ENCODE measurements around the gene PRAMEF12.
"Not testable (repeated sequence)": the region's sequence is repeated elsewhere in the genome, so short reads cannot be mapped to it uniquely, and the experiment has no call there.

Gene PRAMEF12

DNA sequence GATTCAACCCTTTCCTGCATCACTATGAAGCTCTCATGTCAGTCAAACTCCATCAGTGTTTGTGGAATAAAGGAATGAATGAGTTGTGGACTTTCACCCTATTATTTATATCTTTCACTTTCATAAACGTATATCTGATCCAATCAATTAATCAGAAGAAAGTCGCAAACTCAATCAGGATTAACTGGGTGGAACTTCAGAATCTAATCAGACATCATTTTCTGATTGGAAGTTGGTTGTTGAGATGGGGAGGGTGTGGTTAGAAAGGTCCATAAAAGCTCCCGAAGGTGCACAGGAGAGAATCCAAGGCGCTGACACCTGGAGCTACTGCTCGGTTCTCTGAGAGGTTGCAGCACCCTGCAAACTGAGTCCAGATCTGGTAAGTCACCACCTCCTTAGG is at the start of gene PRAMEF12:
Gene PRAMEF12 (plus strand): TSS at position 301 of the 400 bp plus-strand sequence. CDS start 1,130 bp downstream, outside the sequence.
- Histone ChIP-seq H3K9me2 (replicated peaks; ENCODE audit: insufficient read depth, low read length) (no peaks in the 10 kb centered on the region), H3K9me3 (ENCODE audit: insufficient read depth, low read length) (no peaks in the 10 kb centered on the region), H3K27me3 (ENCODE audit: low read length) (no peaks in the 10 kb centered on the region), H3K36me3 (ENCODE audit: low read length) (no peaks in the 10 kb centered on the region), H3K4me3 (ENCODE audit: insufficient read depth, low read length, poor library complexity, severe bottlenecking) (no peak within 1 kb of the TSS), H4K20me1 (ENCODE audit: low read depth, low read length) (no peaks in the 10 kb centered on the region), H3K4me2 (ENCODE audit: low read depth, low read length, poor library complexity, severe bottlenecking) (no peak within 1 kb of the TSS), H3K9ac (ENCODE audit: low read length) (no peak within 1 kb of the TSS), H3F3A (ENCODE audit: insufficient read depth) (no peaks in the 10 kb centered on the region), H3K79me2 (ENCODE audit: insufficient read depth, low read length) (no peaks in the 10 kb centered on the region), H3K27ac (ENCODE audit: low read depth, low read length) (no peak within 1 kb of the TSS), H2AFZ (ENCODE audit: low read depth, low read length, severe bottlenecking) (no peak within 1 kb of the TSS)
- no peak for TF ChIP-seq EZH2phosphoT487 (conservative IDR thresholded peaks at IDR 0.05; ENCODE audit: low read length)
- TF ChIP-seq, protein P1, sequence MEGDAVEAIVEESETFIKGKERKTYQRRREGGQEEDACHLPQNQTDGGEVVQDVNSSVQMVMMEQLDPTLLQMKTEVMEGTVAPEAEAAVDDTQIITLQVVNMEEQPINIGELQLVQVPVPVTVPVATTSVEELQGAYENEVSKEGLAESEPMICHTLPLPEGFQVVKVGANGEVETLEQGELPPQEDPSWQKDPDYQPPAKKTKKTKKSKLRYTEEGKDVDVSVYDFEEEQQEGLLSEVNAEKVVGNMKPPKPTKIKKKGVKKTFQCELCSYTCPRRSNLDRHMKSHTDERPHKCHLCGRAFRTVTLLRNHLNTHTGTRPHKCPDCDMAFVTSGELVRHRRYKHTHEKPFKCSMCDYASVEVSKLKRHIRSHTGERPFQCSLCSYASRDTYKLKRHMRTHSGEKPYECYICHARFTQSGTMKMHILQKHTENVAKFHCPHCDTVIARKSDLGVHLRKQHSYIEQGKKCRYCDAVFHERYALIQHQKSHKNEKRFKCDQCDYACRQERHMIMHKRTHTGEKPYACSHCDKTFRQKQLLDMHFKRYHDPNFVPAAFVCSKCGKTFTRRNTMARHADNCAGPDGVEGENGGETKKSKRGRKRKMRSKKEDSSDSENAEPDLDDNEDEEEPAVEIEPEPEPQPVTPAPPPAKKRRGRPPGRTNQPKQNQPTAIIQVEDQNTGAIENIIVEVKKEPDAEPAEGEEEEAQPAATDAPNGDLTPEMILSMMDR (IDR thresholded peaks at IDR 0.05; ENCODE audit: insufficient read depth, low read length, poor library complexity, severe bottlenecking) = no peak

DNA sequence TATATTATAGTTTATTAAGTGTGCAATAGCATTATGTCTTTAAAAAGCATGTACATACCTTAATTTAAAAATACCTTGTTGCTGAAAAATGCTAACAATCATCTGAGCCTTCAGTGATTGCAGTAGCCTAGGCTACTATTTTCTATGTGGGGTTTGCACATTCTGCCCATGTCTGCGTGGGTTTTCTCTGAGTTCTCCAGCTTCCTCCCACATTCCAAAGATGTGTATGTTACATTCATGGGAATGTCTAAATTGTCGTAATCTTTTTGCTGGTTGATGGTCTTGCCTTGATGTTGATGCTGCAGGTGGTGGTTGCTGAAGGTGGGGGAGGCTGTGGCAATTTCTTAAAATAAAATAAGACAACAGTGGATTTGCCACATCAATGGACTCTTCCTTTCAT is 45.1 kb upstream of the PRAMEF12 start:
- no peak overlapping the region for H3K9ac ChIP-seq (ENCODE audit: low read length)
- TF ChIP-seq, protein P1 (IDR thresholded peaks at IDR 0.05; ENCODE audit: insufficient read depth, low read length, poor library complexity, severe bottlenecking) = no peak
- no peak for TF ChIP-seq EZH2phosphoT487 (conservative IDR thresholded peaks at IDR 0.05; ENCODE audit: low read length)
- H3K27ac ChIP-seq (ENCODE audit: low read depth, low read length) = no peak overlapping the region
- H2AFZ ChIP-seq (ENCODE audit: low read depth, low read length, severe bottlenecking) = no peak overlapping the region
- no peaks in the 10 kb centered on the region for H3K27me3 ChIP-seq (ENCODE audit: low read length)
- no peaks in the 10 kb centered on the region for H3F3A ChIP-seq (ENCODE audit: insufficient read depth)
- H3K4me3 ChIP-seq (ENCODE audit: insufficient read depth, low read length, poor library complexity, severe bottlenecking) = no peak overlapping the region
- no peaks in the 10 kb centered on the region for H3K9me3 ChIP-seq (ENCODE audit: insufficient read depth, low read length)
- H3K9me2 ChIP-seq (replicated peaks; ENCODE audit: insufficient read depth, low read length) = no peaks in the 10 kb centered on the region
- H3K4me2 ChIP-seq (ENCODE audit: low read depth, low read length, poor library complexity, severe bottlenecking) = no peak overlapping the region
- H3K36me3 ChIP-seq (ENCODE audit: low read length) = no peaks in the 10 kb centered on the region
- no peaks in the 10 kb centered on the region for H4K20me1 ChIP-seq (ENCODE audit: low read depth, low read length)
- no peaks in the 10 kb centered on the region for H3K79me2 ChIP-seq (ENCODE audit: insufficient read depth, low read length)

DNA sequence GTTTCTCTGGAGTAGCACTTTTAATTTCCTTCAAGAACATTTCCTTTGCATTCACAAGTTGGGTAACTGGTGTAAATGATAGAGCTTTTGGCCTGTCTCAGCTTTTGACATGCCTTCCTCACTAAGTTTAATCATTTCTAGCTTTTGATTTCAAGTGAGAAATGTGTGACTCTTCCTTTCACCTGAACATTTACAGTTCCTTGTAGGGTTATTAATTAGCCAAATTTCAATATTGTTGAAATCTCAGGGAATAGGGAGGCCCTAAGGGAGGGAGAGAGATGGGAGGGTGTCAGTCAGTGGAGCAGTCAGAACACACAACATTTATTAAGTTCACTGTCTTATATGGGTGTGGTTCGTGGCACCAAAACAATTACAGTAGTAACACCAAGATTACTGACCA is 43.4 kb upstream of the PRAMEF12 start:
- H3K4me3 ChIP-seq (ENCODE audit: insufficient read depth, low read length, poor library complexity, severe bottlenecking) = no peak overlapping the region
- H3K9ac ChIP-seq (ENCODE audit: low read length) = no peak overlapping the region
- H3K36me3 ChIP-seq (ENCODE audit: low read length) = no peaks in the 10 kb centered on the region
- H4K20me1 ChIP-seq (ENCODE audit: low read depth, low read length) = no peaks in the 10 kb centered on the region
- H3K79me2 ChIP-seq (ENCODE audit: insufficient read depth, low read length) = no peaks in the 10 kb centered on the region
- no peak overlapping the region for H3K4me2 ChIP-seq (ENCODE audit: low read depth, low read length, poor library complexity, severe bottlenecking)
- H3F3A ChIP-seq (ENCODE audit: insufficient read depth) = no peaks in the 10 kb centered on the region
- H3K27ac ChIP-seq (ENCODE audit: low read depth, low read length) = no peak overlapping the region
- H3K9me2 ChIP-seq (replicated peaks; ENCODE audit: insufficient read depth, low read length) = no peaks in the 10 kb centered on the region
- no peak overlapping the region for H2AFZ ChIP-seq (ENCODE audit: low read depth, low read length, severe bottlenecking)
- TF ChIP-seq EZH2phosphoT487 (conservative IDR thresholded peaks at IDR 0.05; ENCODE audit: low read length) = no peak
- TF ChIP-seq, protein P1 (IDR thresholded peaks at IDR 0.05; ENCODE audit: insufficient read depth, low read length, poor library complexity, severe bottlenecking) = no peak
- H3K9me3 ChIP-seq (ENCODE audit: insufficient read depth, low read length) = no peaks in the 10 kb centered on the region
- H3K27me3 ChIP-seq (ENCODE audit: low read length) = no peaks in the 10 kb centered on the region

DNA sequence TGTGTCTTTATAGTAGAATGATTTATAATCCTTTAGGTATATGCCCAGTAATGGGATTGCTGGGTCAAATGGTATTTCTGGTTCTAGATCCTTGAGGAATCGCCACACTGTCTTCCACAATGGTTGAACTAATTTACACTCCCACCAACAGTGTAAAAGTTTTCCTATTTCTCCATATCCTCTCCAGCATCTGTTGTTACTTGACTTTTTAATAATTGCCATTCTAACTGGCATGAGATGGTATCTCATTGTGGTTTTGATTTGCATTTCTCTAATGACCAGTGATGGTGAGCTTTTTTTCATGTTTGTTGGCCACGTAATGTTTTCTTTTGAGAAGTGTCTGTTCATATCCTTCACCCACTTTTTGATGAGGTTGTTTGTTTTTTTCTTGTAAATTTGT is 42.5 kb upstream of the PRAMEF12 start:
- H3K27me3 ChIP-seq (ENCODE audit: low read length); H3K27ac ChIP-seq (ENCODE audit: low read depth, low read length); H2AFZ ChIP-seq (ENCODE audit: low read depth, low read length, severe bottlenecking); H3K9me3 ChIP-seq (ENCODE audit: insufficient read depth, low read length); H3F3A ChIP-seq (ENCODE audit: insufficient read depth); H3K4me2 ChIP-seq (ENCODE audit: low read depth, low read length, poor library complexity, severe bottlenecking); H3K36me3 ChIP-seq (ENCODE audit: low read length); H3K79me2 ChIP-seq (ENCODE audit: insufficient read depth, low read length); H3K4me3 ChIP-seq (ENCODE audit: insufficient read depth, low read length, poor library complexity, severe bottlenecking); H4K20me1 ChIP-seq (ENCODE audit: low read depth, low read length); H3K9ac ChIP-seq (ENCODE audit: low read length); H3K9me2 ChIP-seq (replicated peaks; ENCODE audit: insufficient read depth, low read length): not testable (repeated sequence)

All from SU-DHL-6 (cell line).